Subcutaneous adipose tissue (tissue), 4 donors: ENCODE results near the gene C1orf87. TPM values are rescaled to one million over a fixed set of nuclear protein-coding genes. Genes with fewer than 3 reads are reported as not detected.

ENCODE experiments used
- total RNA-seq, 4 donors: library from RNA; depleted of rRNA; stranded (reverse); fragments of >200 nt; gene quantifications; one replicate each; pipeline ENCODE4 v1.1.0, GENCODE V29; 2016
- TF ChIP-seq, protein P1 (sequence below): fragments of 450-650 bp; IDR thresholded peaks from one replicate; pipeline ENCODE4 v1.5.1; 2016; ENCODE audit warnings: low read depth, mild to moderate bottlenecking, control low read depth, antibody characterized with exemption, moderate library complexity

Gene C1orf87
- total RNA-seq, 4 donors from 2014 or later, result 0.68 TPM; not detected in 3

DNA sequence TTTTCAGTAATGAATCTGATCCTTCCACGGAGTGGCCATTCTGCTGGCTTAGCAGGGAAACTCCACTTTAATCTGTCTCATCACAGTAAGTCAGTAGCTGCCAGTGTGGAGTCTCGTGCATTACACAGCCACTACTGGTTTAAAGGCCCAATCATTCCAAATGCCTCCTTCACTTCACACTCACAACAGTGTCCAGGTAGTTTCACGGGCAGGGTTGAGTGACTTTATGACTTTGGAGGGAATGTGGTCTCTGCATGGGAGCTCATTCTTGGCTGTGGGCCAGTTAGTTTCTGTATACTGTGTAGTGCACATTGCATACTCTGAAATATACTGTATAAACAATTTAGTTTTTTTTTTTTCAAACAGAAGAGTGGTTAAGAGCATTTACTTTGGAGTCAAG is 34.6 kb upstream of the C1orf87 start:
- TF ChIP-seq, protein P1, sequence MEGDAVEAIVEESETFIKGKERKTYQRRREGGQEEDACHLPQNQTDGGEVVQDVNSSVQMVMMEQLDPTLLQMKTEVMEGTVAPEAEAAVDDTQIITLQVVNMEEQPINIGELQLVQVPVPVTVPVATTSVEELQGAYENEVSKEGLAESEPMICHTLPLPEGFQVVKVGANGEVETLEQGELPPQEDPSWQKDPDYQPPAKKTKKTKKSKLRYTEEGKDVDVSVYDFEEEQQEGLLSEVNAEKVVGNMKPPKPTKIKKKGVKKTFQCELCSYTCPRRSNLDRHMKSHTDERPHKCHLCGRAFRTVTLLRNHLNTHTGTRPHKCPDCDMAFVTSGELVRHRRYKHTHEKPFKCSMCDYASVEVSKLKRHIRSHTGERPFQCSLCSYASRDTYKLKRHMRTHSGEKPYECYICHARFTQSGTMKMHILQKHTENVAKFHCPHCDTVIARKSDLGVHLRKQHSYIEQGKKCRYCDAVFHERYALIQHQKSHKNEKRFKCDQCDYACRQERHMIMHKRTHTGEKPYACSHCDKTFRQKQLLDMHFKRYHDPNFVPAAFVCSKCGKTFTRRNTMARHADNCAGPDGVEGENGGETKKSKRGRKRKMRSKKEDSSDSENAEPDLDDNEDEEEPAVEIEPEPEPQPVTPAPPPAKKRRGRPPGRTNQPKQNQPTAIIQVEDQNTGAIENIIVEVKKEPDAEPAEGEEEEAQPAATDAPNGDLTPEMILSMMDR, result no peak

DNA sequence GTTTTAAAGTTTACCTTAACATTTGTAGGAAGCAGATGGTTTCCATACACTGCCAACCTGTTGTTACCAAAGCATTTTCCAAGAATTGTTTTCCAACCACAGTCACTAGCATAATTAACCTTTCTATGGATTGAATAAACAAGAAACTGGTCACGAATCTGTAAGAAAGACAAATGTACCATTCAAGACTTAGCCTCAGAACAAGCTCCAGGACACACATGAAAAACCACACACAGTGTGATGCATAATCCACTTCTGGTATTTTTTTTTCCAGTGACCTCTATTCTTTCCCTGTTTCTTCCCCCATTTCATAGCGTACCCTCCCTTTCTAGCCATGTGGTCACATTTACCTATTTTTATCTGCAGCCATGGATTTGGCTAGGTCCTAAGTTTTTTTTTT is 29.6 kb upstream of the C1orf87 start:
- TF ChIP-seq, protein P1, result no peak

DNA sequence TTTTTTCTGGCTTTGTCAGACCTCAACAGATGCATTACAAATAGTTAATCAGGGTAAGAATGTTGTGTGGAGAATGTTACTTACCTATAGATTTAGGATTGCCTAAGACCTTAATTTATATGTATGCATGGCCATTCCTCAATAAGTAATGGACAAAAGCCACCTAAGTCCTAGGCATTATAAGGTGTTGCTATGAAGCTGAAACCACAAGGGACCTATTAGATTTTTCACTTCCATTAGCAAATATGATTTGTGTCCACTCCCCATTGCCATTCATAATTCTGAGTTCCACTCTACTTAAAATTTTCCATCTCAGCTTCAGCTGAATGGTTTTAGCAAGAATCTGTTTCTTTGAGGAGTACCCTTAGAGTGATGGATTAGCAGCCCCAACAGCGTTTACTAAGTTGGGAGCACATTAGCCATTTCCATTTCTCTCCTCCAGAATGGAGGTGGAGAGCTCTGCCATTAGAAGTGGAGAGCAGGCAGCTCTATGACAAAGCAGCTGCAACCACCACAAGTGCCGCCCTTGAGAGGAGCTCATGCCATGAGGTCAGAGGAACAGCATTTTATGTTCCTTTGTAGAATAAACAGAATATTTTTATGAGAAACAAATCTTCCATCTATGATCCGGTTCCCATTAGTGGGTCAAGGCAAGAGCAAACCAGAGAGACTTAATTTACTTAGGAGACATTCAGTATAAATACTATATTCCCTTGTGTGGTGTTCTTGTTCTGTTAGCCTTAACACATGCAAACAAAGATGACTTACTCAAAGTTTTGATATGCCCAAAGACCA is 28.9 kb upstream of the C1orf87 start:
- TF ChIP-seq, protein P1, result no peak

DNA sequence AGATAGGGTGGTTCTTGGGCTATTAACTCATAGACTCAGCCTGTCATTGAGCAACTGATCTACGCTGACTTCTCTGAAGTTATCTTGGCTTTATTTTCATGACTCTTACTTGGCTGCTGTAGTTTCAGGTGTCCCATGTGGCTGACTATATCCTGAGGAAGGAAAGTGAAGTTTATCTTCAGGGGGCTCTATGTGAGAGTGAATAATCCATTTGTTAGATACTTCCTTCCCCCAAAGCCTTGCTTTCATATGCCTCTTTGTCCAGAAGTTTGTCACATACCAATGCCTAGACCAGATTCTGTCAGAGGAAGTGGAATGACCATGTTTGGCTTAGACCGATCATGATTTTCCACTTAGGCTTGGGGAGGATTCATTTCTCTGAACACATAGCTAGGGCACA is 27.9 kb upstream of the C1orf87 start:
- TF ChIP-seq, protein P1, result no peak

DNA sequence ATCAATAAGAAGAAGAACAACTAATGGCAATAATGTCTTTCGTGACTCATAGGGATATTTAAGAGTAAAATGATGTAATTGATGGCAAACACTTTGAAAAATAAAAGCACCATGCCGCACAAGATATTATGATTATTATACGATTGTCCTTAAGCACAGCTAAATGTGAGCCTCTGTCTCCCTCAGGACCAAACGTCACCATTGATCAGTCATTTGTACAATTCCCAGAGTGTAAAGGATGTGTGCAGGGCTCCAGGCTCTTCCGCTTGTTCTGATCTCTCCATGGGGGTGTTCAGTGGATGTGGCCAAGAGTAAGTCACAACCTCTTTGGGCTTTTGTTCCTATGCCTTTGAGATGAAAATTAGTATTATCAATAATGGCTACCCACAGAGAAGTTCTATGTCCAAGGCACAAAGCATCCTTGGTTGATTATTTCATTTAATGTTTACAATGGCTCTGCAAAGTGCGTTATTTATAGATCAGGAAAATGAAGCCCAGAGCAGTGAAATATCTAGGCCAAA is 17.7 kb upstream of the C1orf87 start:
- TF ChIP-seq, protein P1, result no peak

DNA sequence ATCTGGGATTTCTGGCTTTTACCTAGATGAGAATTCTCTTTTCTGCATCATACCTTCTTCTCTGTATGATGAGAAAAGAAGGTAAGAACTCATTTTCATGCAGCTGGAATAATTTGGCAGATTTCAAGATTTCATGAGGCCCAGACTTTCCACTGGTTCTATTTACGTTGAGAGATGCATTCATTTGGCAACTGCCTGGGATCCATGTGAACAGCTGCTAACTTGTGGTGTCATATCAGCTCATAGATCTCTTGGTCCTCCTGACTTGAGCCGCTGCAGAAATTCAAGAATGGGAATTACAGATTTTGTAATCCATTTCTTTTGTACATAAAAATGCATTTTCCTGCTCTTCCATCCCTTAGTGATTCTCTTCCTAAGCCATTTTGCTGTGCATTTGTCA is 17.1 kb upstream of the C1orf87 start:
- TF ChIP-seq, protein P1, result no peak

DNA sequence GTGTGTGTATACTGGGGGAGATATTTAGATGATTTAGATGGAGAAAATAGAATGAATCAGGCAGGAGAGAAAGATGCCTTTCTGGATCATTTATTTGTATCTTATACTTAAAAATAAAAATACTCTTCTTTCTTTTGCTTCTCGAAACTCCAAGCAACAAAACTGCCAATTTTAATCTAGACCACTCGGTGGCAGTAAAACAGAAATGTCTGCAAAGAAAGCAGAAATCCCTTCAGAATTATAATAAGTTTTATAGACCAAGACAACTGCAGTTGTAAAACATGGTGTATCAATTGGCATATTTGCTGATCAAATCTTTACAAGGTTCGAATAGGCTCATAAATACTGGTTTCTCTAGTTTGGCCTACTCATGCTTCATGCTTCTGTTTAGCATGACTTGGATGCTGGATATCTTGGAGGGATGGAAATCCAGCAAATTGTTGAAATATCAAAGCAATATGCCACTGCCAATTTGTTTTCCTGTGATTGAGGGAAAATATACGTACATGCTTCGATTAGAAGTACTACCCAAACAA is 15.1 kb upstream of the C1orf87 start:
- TF ChIP-seq, protein P1, result no peak
